Retinal pigment epithelial cell (primary cell): ENCODE data around the gene FBXO42.

Experiments
- DNase-seq: peaks from one replicate; pipeline ENCODE4 v3.0.0-alpha.2; 2010; ENCODE audit warnings: low read depth
- H3K4me3 ChIP-seq: 2 replicates; pipeline ENCODE4 v1.5.1; 2011; ENCODE audit warnings: mild to moderate bottlenecking, low read length, control low read depth, moderate library complexity
- CTCF ChIP-seq: conservative IDR thresholded peaks from 2 replicates; pipeline ENCODE4 v1.5.1; 2011; ENCODE audit warnings: low read depth, low read length, control low read depth, inconsistent platforms

FBXO42 gene

GRCh38 chr1:16276302-16277030 lies 75.8 kb downstream of the FBXO42 start:
- no peak for DNase-seq
- no peak for TF ChIP-seq CTCF
- H3K4me3 ChIP-seq: no peak overlapping the region

- H3K4me3 ChIP-seq: no peak overlapping the region
- DNase-seq: no peak
- TF ChIP-seq CTCF: no peak
These were observed 76.7 kb downstream of the FBXO42 start for GRCh38 chr1:16275591-16275990.

GRCh38 chr1:16267690-16268180 lies 84.5 kb downstream of the FBXO42 start:
- DNase-seq: no peak
- H3K4me3 ChIP-seq: no peak overlapping the region
- TF ChIP-seq CTCF: no peak

- TF ChIP-seq CTCF: peak; percentile 7
- DNase-seq: no peak
These were observed 85.7 kb downstream of the FBXO42 start for GRCh38 chr1:16266411-16267118.

DNA sequence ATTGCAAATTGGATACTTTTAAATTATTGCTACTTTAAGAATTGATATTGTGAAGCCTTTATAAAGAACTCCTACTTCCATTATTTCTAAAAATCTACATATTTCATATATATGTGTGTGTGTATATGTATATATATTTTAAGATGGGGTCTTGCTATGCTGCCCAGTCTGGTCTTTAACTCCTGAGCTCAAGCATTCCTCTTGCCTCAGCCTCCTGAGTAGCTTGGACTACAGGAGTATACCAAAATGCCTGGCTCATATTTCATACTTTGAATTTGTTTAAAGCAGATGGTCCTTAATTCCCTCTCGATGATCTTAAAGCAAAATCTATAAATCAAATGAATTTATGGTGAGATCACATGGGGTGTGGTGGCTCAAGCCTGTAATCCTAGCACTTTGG lies 90.2 kb downstream of the FBXO42 start:
- no peak for DNase-seq
- TF ChIP-seq CTCF: no peak
- no peak overlapping the region for H3K4me3 ChIP-seq

More at GRCh38 chr1:16266411-16267118, 85.7 kb downstream of the FBXO42 start:
- H3K4me3 ChIP-seq: no peak overlapping the region

- TF ChIP-seq CTCF: no peak
- H3K4me3 ChIP-seq: no peak overlapping the region
- DNase-seq: no peak
These were observed 91.5 kb downstream of the FBXO42 start for GRCh38 chr1:16260814-16261213.
